K562 (cell line): ENCODE measurements around the gene GALNT17.

Experiments
- ATF6 ChIP-seq: sonication (generic); formaldehyde crosslinking; IDR thresholded peaks from 2 replicates; pipeline ENCODE4 v1.4.0; 2020; ENCODE audit warnings: mild to moderate bottlenecking, missing genetic modification reagents
- CTCF ChIP-seq, 3 experiments: IDR thresholded peaks in 2 of 3; conservative IDR thresholded peaks in 1 of 3; 2 replicates each; pipeline ENCODE4 v1.5.1; 2011 to 2012; ENCODE audit warnings: low read length in 3 of 3, mild to moderate bottlenecking in 3 of 3, control low read depth in 2 of 3, improper control_type of control experiment in 1 of 3, inconsistent platforms in 1 of 3, low read depth in 1 of 3, mixed read lengths in 1 of 3, moderate library complexity in 1 of 3; ENCODE audit not compliant: insufficient read depth in 2 of 3
- TCF7 ChIP-seq: sonication (generic); IDR thresholded peaks from 2 replicates; pipeline ENCODE4 v1.6.1; 2016; ENCODE audit warnings: antibody characterized with exemption, borderline replicate concordance
- ZNF217 ChIP-seq: sonication (generic); formaldehyde crosslinking; IDR thresholded peaks from 2 replicates; pipeline ENCODE4 v1.8.0; 2022; ENCODE audit warnings: mild to moderate bottlenecking, missing genetic modification reagents

- no peak for TF ChIP-seq TCF7
- no peak for TF ChIP-seq ZNF217 (CRISPR knock-in tag)
- TF ChIP-seq CTCF (IDR thresholded peaks at IDR 0.05 in 2 of 3, conservative IDR thresholded peaks at IDR 0.05 in 1 of 3; ENCODE audit: insufficient read depth in 2 of 3, low read depth in 1 of 3, low read length in 3 of 3) = no peak
- no peak for TF ChIP-seq ATF6 (CRISPR knock-in tag)
These were observed 151.9 kb downstream of the GALNT17 start for GRCh38 chr7:71283802-71284201.
